BLaER1 treated with 17β-estradiol and CSF1 and Interleukin-3, amounts not matched to agents 10 nM and 100 nM (cell line): Measurements from ENCODE around the gene CBX3.

Source experiments
- H3K27ac ChIP-seq, 11 experiments: shearing (Covaris generic); formaldehyde crosslinking; 2 replicates each; pipeline ENCODE4 v1.8.1; 2022
- H3K27me3 ChIP-seq, 11 experiments: shearing (Covaris generic); formaldehyde crosslinking; 2 replicates each; pipeline ENCODE4 v1.8.1; 2022
- H3K36me3 ChIP-seq, 11 experiments: shearing (Covaris generic); formaldehyde crosslinking; 2 replicates each; pipeline ENCODE4 v1.8.1; 2022
- H3K4me1 ChIP-seq, 10 experiments: shearing (Covaris generic); formaldehyde crosslinking; 2 replicates each; pipeline ENCODE4 v1.8.1; 2022
- H3K4me2 ChIP-seq, 11 experiments: shearing (Covaris generic); formaldehyde crosslinking; 2 replicates each; pipeline ENCODE4 v1.8.1; 2022
- H3K4me3 ChIP-seq, 10 experiments: shearing (Covaris generic); formaldehyde crosslinking; 2 replicates each; pipeline ENCODE4 v1.8.1; 2022
- H3K9ac ChIP-seq, 11 experiments: shearing (Covaris generic); formaldehyde crosslinking; 2 replicates each; pipeline ENCODE4 v1.8.1; 2022
- H3K9me3 ChIP-seq, 11 experiments: shearing (Covaris generic); formaldehyde crosslinking; replicated peaks in 1 of 11; 2 replicates each; pipeline ENCODE4 v1.8.1; 2022
- H4K20me1 ChIP-seq, 11 experiments: shearing (Covaris generic); formaldehyde crosslinking; 2 replicates each; pipeline ENCODE4 v1.8.1; 2022
- Cebpa-rat ChIP-seq, 11 experiments: shearing (Covaris generic); IDR thresholded peaks; 2 replicates each; pipeline ENCODE4 v1.8.1; 2022

Gene CBX3

GRCh38 chr7:26178272-26178960, 23.1 kb upstream of the CBX3 start:
- Histone ChIP-seq H3K9me3 (peaks cover 0 to 9% (median 3%) of the 10 kb centered on the region in 11 experiments; a peak in 3 of 22 replicates), H3K4me3 (no peak overlapping the region), H3K27ac (no peak overlapping the region), H4K20me1 (peaks cover 4 to 44% (median 31%) of the 10 kb centered on the region in 11 experiments; a peak in 18 of 22 replicates), H3K4me1 (no peaks in the 10 kb centered on the region), H3K27me3 (no peaks in the 10 kb centered on the region), H3K9ac (no peak overlapping the region), H3K4me2 (no peak overlapping the region), H3K36me3 (no peaks in the 10 kb centered on the region; a peak in 2 of 22 replicates)
- TF ChIP-seq Cebpa-rat (IDR thresholded peaks at IDR 0.05): no peak

DNA sequence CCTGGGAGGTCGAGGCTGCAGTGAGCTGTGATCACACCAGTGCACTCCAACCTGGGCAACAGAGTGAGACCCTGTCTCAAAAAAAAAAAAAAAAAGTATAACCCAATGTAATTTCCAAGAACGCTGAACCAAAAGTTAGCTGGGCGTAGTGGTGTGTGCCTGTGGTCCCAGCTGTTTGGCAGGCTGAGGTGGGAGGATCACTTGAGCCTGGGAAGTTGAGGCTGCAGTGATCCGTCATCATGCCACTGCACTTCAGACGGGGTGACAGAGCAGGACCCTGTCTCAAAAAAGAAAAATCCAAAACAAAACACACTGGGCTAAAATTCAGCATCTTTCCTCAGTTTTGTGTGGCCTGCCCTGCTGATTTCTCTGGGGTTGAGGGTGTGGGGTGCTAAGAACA, 22.1 kb upstream of the CBX3 start:
- peaks cover 0 to 9% (median 3%) of the 10 kb centered on the region in 11 experiments; a peak in 3 of 22 replicates for H3K9me3 ChIP-seq
- no peaks in the 10 kb centered on the region; a peak in 2 of 22 replicates for H3K36me3 ChIP-seq
- H4K20me1 ChIP-seq: peaks cover 13 to 54% (median 41%) of the 10 kb centered on the region in 11 experiments; a peak in 21 of 22 replicates
- H3K4me1 ChIP-seq: no peaks in the 10 kb centered on the region
- no peak for TF ChIP-seq Cebpa-rat (IDR thresholded peaks at IDR 0.05)
- H3K9ac ChIP-seq: no peak overlapping the region
- H3K4me3 ChIP-seq: no peak overlapping the region
- no peaks in the 10 kb centered on the region for H3K27me3 ChIP-seq
- no peak overlapping the region for H3K4me2 ChIP-seq
- H3K27ac ChIP-seq: no peak overlapping the region

GRCh38 chr7:26179826-26180497, 21.6 kb upstream of the CBX3 start:
- no peak overlapping the region; a peak in 1 of 22 replicates for H3K27ac ChIP-seq
- H3K4me1 ChIP-seq: no peaks in the 10 kb centered on the region
- no peaks in the 10 kb centered on the region for H3K27me3 ChIP-seq
- peaks cover 0 to 9% (median 3%) of the 10 kb centered on the region in 11 experiments; a peak in 3 of 22 replicates for H3K9me3 ChIP-seq
- H3K9ac ChIP-seq: no peak overlapping the region
- peaks cover 0 to 3% (median 0%) of the 10 kb centered on the region in 11 experiments; a peak in 4 of 22 replicates for H3K36me3 ChIP-seq
- no peak overlapping the region for H3K4me2 ChIP-seq
- peaks cover 18 to 60% (median 46%) of the 10 kb centered on the region in 11 experiments; a peak in 21 of 22 replicates for H4K20me1 ChIP-seq
- TF ChIP-seq Cebpa-rat (IDR thresholded peaks at IDR 0.05): no peak
- H3K4me3 ChIP-seq: no peak overlapping the region

DNA sequence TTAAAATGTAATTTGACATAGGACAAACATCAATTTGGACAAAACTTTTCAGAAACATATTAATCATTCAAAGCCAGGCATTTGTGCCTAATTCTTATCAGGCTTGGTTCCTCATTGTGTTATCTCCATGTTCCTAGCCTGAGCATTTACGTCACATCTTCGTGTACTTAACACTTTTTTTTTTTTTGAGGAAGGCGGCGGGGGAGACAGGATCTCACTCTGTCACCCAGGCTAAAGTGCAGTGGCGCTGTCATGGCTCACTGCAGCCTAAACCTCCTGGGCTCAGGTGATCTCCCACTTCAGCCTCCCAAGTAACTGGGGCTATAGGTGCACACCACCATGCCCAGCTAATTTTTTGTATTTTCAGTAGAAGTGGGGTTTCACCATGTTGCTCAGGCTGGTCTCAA, 20.8 kb upstream of the CBX3 start:
- Histone ChIP-seq H3K9ac (no peak overlapping the region), H3K27ac (peak overlapping the region in 1 of 11 experiments; percentile 0; a peak in 1 of 22 replicates), H3K9me3 (peaks cover 0 to 9% (median 0%) of the 10 kb centered on the region in 11 experiments; a peak in 2 of 22 replicates), H3K27me3 (no peaks in the 10 kb centered on the region), H3K4me2 (no peak overlapping the region), H3K4me3 (no peak overlapping the region), H4K20me1 (peaks cover 27 to 68% (median 54%) of the 10 kb centered on the region in 11 experiments; a peak in 21 of 22 replicates), H3K36me3 (peaks cover 0 to 12% (median 0%) of the 10 kb centered on the region in 11 experiments; a peak in 4 of 22 replicates), H3K4me1 (no peaks in the 10 kb centered on the region)
- TF ChIP-seq Cebpa-rat (IDR thresholded peaks at IDR 0.05): no peak

DNA sequence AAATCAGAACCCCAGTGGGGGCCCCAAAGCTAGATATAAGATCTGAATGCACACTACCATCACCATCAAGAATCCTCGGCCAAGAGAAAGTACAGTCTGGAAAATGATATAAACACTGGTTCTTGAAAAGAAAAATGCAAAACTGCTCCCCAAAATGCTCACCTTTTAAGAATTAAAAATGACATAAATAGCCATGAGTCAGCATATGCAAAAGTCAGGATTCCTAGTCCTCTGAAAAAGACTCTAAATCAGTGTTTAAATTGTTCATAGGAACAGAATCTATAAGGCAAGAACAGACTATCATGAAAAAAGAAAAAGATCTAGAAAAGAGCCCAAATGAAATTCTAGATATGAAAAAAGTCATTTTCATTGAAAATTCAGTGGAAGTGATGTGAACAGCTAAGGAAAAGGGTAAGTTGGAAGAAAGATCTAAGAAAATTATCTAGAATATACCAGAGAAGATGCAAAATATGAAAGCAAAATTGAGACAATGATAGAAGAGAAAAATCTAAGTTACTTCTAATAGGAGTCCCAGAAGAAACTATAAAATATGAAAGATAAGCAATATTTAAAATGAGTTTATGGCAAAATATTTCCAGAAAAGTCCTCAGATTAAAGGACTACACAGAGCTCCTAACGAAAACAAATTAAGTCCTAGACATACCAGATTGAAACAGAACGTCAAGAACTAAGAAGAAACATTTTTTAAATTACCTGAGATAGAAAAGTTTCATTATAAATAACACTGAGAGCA, 19.9 kb upstream of the CBX3 start:
- Histone ChIP-seq H3K4me3 (no peak overlapping the region), H3K9me3 (peaks cover 0 to 8% (median 0%) of the 10 kb centered on the region in 11 experiments; a peak in 2 of 22 replicates), H3K27me3 (no peaks in the 10 kb centered on the region), H3K4me2 (no peak overlapping the region), H3K36me3 (peaks cover 0 to 18% (median 4%) of the 10 kb centered on the region in 11 experiments; a peak in 7 of 22 replicates), H3K9ac (no peak overlapping the region), H3K4me1 (no peaks in the 10 kb centered on the region), H3K27ac (peak overlapping the region in 1 of 11 experiments; percentile 0; a peak in 1 of 22 replicates), H4K20me1 (peaks cover 34 to 76% (median 63%) of the 10 kb centered on the region in 11 experiments; a peak in 21 of 22 replicates)
- no peak for TF ChIP-seq Cebpa-rat (IDR thresholded peaks at IDR 0.05)

GRCh38 chr7:26182283-26182682, 19.3 kb upstream of the CBX3 start:
- no peak for TF ChIP-seq Cebpa-rat (IDR thresholded peaks at IDR 0.05)
- Histone ChIP-seq H3K4me3 (no peak overlapping the region), H3K27me3 (no peaks in the 10 kb centered on the region), H3K9ac (no peak overlapping the region), H3K9me3 (peaks cover 0 to 2% (median 0%) of the 10 kb centered on the region in 11 experiments; a peak in 2 of 22 replicates), H3K27ac (no peak overlapping the region), H3K4me2 (no peak overlapping the region), H4K20me1 (peaks cover 41 to 83% (median 69%) of the 10 kb centered on the region in 11 experiments), H3K4me1 (no peaks in the 10 kb centered on the region; a peak in 1 of 20 replicates), H3K36me3 (peaks cover 0 to 24% (median 6%) of the 10 kb centered on the region in 11 experiments; a peak in 10 of 22 replicates)

- Histone ChIP-seq H3K27ac (peak overlapping the region in 1 of 11 experiments; percentile 50; a peak in 1 of 22 replicates), H3K4me3 (no peak overlapping the region), H3K9me3 (no peaks in the 10 kb centered on the region), H3K9ac (no peak overlapping the region), H3K4me1 (peaks cover 0 to 1% (median 0%) of the 10 kb centered on the region in 10 experiments; a peak in 1 of 20 replicates), H4K20me1 (peaks cover 45 to 87% (median 73%) of the 10 kb centered on the region in 11 experiments), H3K36me3 (peaks cover 0 to 28% (median 6%) of the 10 kb centered on the region in 11 experiments; a peak in 14 of 22 replicates), H3K27me3 (no peaks in the 10 kb centered on the region), H3K4me2 (no peak overlapping the region)
- no peak for TF ChIP-seq Cebpa-rat (IDR thresholded peaks at IDR 0.05)
Measured at GRCh38 chr7:26182706-26183105, 18.8 kb upstream of the CBX3 start.

DNA sequence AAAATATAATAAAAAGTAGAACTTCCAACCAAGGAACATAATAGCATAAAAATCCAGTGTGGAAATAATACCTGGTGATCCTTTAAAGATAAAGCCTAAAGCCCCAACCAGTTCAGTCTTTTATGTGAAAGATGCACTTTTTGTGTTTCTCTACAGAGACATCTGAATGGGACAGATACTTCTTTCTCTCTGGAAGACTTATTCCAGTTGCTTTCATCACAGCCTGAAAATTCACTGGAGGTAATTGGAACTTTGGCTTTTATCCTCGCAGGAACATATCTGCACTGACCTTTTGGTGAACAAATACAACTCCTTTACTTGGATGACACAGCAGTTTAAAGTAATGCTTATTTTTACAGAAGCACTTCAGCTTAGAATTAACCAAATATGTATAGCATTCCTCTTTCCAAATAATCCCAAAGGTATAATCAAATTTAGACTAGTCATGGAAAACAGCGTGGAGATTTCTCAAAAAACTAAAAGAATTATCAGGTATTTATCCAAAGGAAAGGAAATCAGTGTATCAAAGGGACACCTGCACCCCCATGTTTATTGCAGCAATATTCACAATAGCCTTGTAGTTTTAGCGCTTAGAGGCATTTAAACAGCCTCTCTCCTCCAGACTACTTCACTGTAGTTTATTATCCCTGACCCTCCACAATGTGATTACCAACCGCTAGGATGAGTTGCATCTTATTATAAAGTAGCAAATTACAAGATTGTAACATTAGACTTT, 17.8 kb upstream of the CBX3 start:
- Histone ChIP-seq H3K27me3 (no peaks in the 10 kb centered on the region), H3K36me3 (peaks cover 8 to 38% (median 16%) of the 10 kb centered on the region in 11 experiments), H3K4me3 (no peak overlapping the region), H3K4me1 (peaks cover 0 to 9% (median 0%) of the 10 kb centered on the region in 10 experiments; a peak in 3 of 20 replicates), H4K20me1 (peaks cover 55 to 91% (median 84%) of the 10 kb centered on the region in 11 experiments), H3K9me3 (no peaks in the 10 kb centered on the region), H3K9ac (no peak overlapping the region), H3K4me2 (no peak overlapping the region), H3K27ac (peak overlapping the region in 3 of 11 experiments; percentile 20 to 50 (median 25); a peak in 1 of 22 replicates)
- TF ChIP-seq Cebpa-rat (IDR thresholded peaks at IDR 0.05): no peak
